Transverse colon (tissue), 4 donors: ENCODE data around the gene SP1.

Experiments used
- EP300 ChIP-seq: sonication (generic); formaldehyde crosslinking; IDR thresholded peaks from one replicate; pipeline ENCODE4 v1.6.1; 2017; ENCODE audit warnings: antibody characterized with exemption, low read depth
- POLR2A ChIP-seq: fragments of 450-650 bp; IDR thresholded peaks from one replicate; pipeline ENCODE4 v1.6.1; 2016; ENCODE audit warnings: antibody characterized with exemption, mild to moderate bottlenecking, moderate library complexity
- POLR2AphosphoS5 ChIP-seq, 3 donors: sonication (generic); formaldehyde crosslinking; IDR thresholded peaks; one replicate each; pipeline ENCODE4 v1.6.1; 2016; ENCODE audit warnings: antibody characterized with exemption in 3 of 3
- TF ChIP-seq, protein P1 (sequence below), 5 experiments: fragments of 200-600 bp in 3 of 5; fragments of 450-650 bp in 2 of 5; sonication (generic) in 3 of 5; IDR thresholded peaks; 1 replicate in 2 of 5; 2 replicates in 3 of 5; pipeline ENCODE4 v1.5.1; 2016 to 2017; ENCODE audit warnings: antibody characterized with exemption in 5 of 5, inconsistent platforms in 3 of 5, mild to moderate bottlenecking in 2 of 5, moderate library complexity in 1 of 5

- TF ChIP-seq, protein P1, sequence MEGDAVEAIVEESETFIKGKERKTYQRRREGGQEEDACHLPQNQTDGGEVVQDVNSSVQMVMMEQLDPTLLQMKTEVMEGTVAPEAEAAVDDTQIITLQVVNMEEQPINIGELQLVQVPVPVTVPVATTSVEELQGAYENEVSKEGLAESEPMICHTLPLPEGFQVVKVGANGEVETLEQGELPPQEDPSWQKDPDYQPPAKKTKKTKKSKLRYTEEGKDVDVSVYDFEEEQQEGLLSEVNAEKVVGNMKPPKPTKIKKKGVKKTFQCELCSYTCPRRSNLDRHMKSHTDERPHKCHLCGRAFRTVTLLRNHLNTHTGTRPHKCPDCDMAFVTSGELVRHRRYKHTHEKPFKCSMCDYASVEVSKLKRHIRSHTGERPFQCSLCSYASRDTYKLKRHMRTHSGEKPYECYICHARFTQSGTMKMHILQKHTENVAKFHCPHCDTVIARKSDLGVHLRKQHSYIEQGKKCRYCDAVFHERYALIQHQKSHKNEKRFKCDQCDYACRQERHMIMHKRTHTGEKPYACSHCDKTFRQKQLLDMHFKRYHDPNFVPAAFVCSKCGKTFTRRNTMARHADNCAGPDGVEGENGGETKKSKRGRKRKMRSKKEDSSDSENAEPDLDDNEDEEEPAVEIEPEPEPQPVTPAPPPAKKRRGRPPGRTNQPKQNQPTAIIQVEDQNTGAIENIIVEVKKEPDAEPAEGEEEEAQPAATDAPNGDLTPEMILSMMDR (IDR thresholded peaks at IDR 0.05): no peak
- no peak for TF ChIP-seq POLR2A
- no peak for TF ChIP-seq EP300
- no peak for TF ChIP-seq POLR2AphosphoS5 (IDR thresholded peaks at IDR 0.05)
Observed at GRCh38 chr12:53419756-53420155, 39.8 kb downstream of the SP1 start.
